Stimulated activated CD4-positive, alpha-beta T cell treated with anti-CD3 and anti-CD28 coated beads, Interleukin-12 subunit alpha, Interleukin-12 subunit beta, amount 100 ng/mL, for 48 hours (primary cell): ENCODE measurements around the gene ATP2B2.
A peak's percentile ranks its signal among the peaks of the same experiment; 100 is the strongest.
"Not testable (repeated sequence)": the region's sequence is repeated elsewhere in the genome, so short reads cannot be mapped to it uniquely, and the experiment has no call there.

ENCODE experiments used
- DNase-seq, 3 donors: peaks; one replicate each; pipeline ENCODE4 v3.0.0-alpha.2; 2020; ENCODE audit warnings: low read depth in 2 of 3, low spot score in 1 of 3

The ATP2B2 gene

DNA sequence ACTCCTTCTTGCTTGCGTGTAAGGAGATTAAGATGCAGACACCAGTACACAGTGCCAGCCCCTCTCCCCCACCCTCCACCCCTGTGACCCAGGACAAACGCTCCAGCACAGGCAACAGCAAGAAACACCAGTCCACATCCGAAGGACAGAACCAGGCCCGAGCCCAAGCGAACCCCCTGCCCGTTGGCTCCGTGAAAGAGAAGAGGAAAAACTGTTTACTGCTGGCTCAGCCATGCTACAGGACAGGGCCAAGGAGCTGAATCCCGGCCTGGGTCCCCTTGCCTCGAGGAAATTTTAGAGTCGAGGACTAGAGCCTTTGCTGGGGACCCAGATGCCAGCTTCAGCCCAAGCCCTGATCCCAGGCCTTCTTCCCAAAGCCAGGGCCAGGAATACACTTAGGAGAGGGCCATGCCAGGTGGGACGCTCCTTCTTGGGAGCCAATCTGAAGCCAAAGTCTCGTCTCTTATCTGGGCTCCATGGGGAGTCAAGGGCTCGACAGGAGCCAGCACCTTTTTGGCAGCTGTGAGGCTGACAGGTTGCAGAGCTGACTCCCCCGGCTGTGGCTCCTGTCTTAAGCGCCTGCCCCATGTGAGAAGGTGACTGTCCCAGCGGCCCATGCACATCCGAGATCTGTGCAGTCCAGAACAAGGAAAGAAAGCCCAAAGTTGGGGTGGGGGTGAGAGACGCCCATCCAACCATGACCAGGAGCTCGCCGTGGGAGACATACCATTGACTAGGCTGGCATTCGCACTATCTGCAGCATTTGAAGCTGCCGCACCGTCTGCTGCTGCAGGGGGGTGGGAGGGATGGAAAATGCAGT is 120.6 kb downstream of the ATP2B2 start:
- DNase-seq, result no peak

DNA sequence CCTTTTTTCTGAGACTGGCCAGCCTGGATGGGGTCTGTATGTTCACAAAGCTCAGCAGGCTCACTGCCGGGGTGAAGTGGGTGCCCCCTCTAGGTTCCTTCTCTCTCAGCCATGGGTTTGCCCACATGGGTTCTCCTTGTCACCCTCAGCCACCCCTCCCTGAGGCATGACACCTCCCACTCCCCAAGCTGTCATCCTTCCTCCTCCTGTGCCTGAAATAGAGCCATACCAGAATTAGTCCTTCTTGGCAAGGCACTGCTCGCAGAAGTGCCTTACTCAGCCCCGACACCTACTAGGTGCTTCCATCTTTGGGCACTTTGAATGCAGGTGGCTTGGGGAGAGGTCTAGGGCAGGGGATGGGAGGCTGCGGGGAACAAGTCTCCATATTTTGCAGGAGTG is 121.5 kb downstream of the ATP2B2 start:
- no peak for DNase-seq

GRCh38 chr3:10382892-10383849 is 122.2 kb downstream of the ATP2B2 start:
- no peak for DNase-seq

GRCh38 chr3:10382445-10382844 is 122.9 kb downstream of the ATP2B2 start:
- DNase-seq, result not testable (repeated sequence)

DNA sequence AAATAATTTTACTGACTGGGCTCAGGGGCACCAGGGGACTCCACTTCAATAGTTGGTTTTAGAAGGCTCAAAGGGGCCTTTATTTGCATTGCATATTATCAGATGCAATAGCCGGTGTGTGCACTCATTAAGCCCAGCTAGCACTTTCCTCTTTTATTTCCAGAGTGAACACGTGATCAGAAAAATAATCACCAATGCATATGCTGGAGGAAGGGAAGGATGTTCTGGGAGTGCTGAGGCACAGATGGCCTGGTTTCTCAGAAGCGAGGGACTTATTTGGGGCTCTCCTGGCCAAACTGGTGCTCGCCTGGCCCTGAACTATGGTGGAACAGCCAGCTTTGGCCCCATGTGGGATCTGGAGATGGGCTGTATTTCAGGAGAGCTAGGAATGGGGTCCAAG is 124.0 kb downstream of the ATP2B2 start:
- no peak for DNase-seq

- DNase-seq, result no peak
These were observed 124.5 kb downstream of the ATP2B2 start for GRCh38 chr3:10380906-10381305.

- DNase-seq, result no peak
These were observed 125.4 kb downstream of the ATP2B2 start for GRCh38 chr3:10379961-10380360.

DNA sequence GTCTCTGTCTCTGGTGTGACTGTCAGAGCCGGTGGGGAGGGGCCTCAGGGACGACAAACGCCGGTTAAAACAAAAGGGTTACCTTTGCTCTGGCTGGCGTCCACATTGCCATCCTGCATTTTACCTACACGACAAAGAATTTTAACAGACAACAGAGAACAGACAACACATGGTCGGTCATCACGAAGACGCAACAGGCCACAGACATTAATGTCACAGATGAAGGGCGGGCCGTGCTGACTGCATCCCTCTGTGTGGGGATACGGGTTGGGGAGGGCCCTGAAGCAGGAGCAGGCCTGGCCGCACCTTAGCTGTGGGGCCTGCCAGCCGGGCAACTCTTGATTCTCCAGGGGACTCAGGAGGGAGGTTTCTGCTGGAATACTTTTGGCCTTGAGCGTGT is 126.2 kb downstream of the ATP2B2 start:
- DNase-seq, result no peak

DNA sequence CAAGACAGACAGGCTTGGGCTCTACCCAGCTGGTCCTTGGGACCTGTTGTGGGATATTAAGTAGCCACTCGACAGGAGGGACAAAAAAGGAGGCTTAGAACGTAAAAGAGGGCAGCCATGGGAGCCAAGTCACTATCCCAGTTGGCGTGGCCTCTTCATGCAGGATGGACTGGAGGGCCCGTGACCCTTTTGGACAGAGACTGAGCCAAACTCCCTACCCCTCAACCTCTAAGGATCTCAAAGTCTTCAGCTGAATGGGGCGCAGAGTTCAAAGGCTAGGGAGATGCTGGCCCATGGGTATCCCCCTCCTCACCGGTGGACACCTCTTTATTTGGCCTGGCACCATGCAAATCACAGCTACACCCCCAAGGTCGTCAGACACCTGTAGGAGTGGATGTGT is 126.6 kb downstream of the ATP2B2 start:
- no peak for DNase-seq

- DNase-seq, result no peak
These were observed 127.1 kb downstream of the ATP2B2 start for GRCh38 chr3:10378246-10378645.

DNA sequence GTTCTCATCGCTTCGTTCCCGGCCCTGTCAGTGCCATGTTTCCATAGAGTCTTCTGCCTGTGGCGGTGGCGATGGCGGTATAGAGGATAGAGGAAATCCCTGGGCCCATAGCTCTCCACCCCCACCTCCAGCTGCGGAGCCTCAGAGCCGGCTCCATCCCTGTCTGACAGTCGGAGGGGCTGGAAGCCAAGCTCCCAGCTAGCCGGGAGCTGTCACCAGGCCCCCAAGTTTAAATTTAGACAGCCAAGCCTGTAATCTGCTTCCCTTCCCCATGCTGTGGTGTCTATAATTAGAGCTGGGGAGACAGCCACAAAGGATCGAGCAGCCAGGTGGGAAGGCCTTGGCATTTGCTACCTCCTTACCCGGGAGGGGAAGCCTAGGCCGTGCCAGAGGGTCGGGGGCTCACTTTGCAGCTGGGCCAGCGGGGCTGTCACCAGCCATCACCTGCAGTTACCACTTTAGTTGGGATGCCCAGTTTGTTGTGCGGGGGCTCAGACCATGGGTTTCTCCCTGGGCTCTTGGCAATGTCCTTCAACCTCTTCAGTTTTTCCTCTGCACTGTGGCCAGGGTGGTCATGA is 128.1 kb downstream of the ATP2B2 start:
- DNase-seq, result no peak

DNA sequence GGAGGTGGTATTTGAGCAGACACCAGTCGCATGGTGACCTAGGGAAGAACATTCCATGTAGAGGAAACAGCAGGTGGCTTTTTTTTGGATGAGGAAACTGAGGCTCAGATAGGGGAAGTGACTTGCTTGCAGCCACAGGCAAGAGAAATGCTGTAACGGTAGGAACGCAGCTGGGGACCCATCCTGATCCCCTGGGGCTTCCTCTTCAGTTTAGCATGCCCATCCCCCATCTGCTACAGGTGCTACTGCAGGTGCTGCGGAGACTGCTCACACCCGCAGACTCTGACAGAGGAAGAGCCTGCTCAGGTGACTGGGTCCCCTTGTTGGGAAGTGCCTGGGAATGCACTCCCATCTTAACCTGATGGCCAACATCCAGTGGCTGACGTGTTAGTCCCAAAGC is 129.0 kb downstream of the ATP2B2 start:
- DNase-seq, result no peak

DNA sequence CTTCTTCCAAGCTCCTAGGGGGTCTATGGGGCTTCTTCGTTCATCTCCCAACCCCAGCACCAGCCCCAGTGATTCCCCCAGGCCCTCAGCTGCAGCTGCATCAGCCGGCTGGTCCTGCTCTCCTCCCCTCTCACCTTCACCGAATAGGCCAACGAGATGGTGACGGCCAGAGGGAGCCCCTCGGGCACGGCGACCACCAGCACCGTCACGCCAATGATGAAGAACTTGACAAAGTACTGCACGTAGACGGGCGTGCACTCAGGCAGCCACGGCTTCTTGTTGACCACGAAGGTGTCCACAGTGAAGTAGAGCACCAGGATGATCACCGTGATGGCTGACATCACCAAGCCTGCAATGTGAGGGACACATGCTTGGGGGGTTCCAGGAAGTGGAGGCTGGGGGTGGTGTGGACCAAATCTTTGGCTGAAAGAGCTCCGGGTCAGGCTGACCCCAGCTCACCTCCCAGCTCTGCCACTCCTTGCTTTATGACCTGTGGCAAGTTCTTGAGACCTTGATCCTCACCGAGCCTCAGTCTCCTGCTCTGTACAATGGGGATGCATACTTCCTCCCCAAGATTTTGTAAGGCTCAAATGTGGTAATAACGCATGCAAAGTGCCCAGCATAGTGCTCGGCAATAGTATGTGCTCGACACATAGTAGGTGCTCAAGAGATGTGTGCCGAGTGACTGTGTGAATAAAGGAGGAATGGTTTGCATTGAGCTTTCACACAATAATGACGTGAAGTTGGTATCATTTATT is 129.9 kb downstream of the ATP2B2 start:
- DNase-seq, result no peak

GRCh38 chr3:10374311-10374710 is 131.1 kb downstream of the ATP2B2 start:
- DNase-seq, result no peak

DNA sequence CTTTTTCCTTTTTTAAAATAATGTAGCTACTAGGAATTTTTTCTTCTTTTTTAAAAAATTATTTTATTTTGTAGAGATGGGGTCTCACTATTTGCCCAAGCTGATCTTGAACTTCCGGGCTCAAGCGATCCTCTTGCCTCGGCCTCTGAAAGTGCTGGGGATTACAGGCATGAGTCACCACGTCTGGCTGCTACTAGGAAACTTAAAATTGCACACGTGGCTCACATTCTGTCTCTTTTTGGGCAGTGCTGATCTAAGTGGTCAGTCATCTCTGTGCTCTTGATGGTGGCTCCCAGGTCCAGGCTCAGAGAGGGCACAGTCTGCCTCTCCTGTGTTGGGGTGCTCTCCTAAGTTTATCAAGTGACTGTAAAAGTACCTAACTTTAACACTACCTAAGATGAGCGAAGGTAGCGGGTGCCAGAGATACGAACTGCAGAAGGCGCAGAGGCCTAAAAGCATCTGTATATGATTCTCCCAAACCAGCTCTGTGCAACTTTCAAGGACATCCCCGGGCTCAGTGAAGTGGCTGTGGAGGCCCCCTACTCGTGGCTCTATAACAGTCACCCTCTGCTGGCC is 131.6 kb downstream of the ATP2B2 start:
- no peak for DNase-seq

DNA sequence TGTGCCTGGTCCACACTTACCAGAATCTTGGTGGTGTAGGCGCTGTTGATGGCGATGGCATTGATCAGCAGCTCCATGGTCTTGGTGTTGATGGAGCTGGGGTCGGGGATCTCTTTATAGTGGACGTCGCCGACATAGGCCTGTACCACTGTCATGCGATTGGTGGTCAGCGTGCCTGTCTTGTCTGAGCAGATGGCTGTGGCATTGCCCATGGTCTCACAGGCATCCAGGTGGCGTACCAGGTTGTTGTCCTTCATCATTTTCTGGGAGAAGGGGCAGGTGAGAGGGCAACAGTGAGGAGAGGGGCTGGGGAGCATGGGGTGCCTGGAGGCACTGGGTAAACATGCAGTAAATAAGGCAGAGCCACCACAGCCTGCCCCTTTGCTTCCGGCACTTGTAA is 133.6 kb downstream of the ATP2B2 start:
- DNase-seq, result no peak

DNA sequence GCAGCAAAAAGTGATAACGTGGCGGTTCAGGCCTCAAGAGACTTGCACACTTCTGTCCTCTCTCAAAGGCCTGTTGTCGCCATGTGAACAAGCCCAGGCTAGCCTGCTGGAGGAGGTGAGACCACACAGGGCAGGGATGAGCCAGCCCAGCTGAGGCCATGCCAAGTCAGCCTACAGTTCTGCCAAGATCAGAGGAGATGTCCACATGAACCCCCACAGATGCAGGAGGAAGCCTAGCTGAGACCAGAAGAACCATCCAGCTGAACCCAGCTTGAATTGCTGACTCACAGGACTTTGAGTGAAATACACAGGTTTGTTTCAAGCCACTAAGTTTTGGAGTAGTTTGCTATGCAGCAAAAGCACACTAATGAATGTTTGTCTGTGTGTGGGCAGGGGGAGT is 134.2 kb downstream of the ATP2B2 start:
- DNase-seq, result no peak

DNA sequence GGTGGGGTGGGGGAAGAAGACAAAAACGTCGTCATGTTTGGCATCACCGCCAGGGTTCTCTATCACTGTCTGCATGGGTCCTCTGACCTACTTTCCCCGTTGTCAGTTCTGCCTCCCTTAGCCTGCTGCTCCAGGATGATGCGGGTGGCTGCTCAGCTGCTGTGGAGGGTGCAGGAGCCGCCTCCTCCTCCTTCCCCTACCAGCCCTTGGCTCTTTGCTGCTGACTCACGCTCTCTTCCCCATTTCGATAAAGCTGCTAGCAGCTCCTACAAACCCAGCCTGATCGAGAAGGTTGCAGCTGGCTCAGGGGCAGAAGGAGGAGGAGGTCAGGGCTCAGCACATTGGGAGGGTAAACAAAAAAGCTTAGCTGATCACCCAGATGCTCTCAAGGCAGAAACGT is 135.0 kb downstream of the ATP2B2 start:
- no peak for DNase-seq

DNA sequence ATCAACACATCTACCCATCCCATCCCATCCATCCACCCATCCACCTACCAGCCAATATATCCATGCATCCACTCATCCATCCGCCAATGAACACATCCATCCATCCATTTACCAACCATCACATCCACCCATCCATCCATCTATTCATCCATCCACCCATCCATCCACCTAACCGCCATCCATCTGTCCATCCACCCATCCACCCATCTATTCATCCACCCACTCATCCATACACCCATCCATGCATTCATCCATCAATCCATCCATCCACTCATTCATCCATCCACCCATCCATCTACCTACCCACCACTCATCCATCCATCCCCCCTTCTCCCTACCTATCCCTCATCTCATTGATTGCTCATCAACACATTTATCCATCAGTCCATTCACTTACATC is 136.9 kb downstream of the ATP2B2 start:
- DNase-seq, result no peak

- no peak for DNase-seq
These were observed 137.9 kb downstream of the ATP2B2 start for GRCh38 chr3:10367506-10367905.

DNA sequence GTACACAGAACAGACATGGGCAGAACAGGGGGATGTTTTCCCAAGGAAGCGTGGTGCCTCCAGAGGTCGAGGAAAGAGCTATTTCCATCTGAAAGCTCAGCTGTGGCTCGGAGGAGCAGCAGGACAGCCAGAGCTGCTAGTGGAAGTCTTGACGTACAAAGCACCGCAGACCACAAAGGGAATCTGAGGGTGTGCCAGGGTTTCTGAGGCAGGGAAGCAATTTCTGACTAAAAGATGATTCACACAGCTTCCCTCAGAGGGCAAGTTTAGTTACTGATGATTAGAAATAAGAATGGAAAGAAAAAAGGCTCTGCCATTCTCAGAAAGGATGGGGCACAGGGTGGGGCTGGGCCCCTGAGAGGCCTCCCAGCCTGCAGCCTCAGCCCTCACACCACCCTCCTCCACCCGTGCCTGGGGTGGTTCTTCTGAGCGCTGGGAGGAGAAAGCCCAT is 138.7 kb downstream of the ATP2B2 start:
- peak; percentile 38 to 58 (median 52) for DNase-seq
